NCI-H524 treated with DMSO at 0.1 percent for 48 hours (cell line): ENCODE measurements around the gene IGSF21.

ENCODE experiments used
- DNase-seq: peaks from one replicate; lab custom pipeline; 2025; lab: John Stamatoyannopoulos, UW

IGSF21 gene

GRCh38 chr1:18097206-18097605, 10.4 kb upstream of the IGSF21 start:
- DNase-seq, result no peak

GRCh38 chr1:18099026-18099425, 8.6 kb upstream of the IGSF21 start:
- DNase-seq, result no peak

GRCh38 chr1:18100060-18100459, 7.5 kb upstream of the IGSF21 start:
- DNase-seq, result no peak

GRCh38 chr1:18100491-18101063, 7.0 kb upstream of the IGSF21 start:
- no peak for DNase-seq

- no peak for DNase-seq
Observed at GRCh38 chr1:18101508-18101907, 6.1 kb upstream of the IGSF21 start.

- DNase-seq, result no peak
Observed at GRCh38 chr1:18103788-18104421, 3.7 kb upstream of the IGSF21 start.

- DNase-seq, result no peak
Observed at GRCh38 chr1:18104546-18105100, 3.0 kb upstream of the IGSF21 start.

- no peak for DNase-seq
Observed at GRCh38 chr1:18105196-18105595, 2.4 kb upstream of the IGSF21 start.

- no peak for DNase-seq
Observed at GRCh38 chr1:18108299-18109057, 880 bp downstream of the IGSF21 start.

- DNase-seq, result no peak
Observed at GRCh38 chr1:18109058-18109755, 1.6 kb downstream of the IGSF21 start.

- DNase-seq, result no peak
Observed at GRCh38 chr1:18109756-18110597, 2.4 kb downstream of the IGSF21 start.

- DNase-seq, result no peak
Observed at GRCh38 chr1:18110598-18110939, 3.0 kb downstream of the IGSF21 start.

GRCh38 chr1:18110968-18111367, 3.4 kb downstream of the IGSF21 start:
- DNase-seq, result no peak

GRCh38 chr1:18111605-18112297, 4.2 kb downstream of the IGSF21 start:
- no peak for DNase-seq

- DNase-seq, result peak; percentile 58
Observed at GRCh38 chr1:18112611-18113010, 5.0 kb downstream of the IGSF21 start.

- no peak for DNase-seq
Observed at GRCh38 chr1:18114726-18115410, 7.3 kb downstream of the IGSF21 start.

- DNase-seq, result no peak
Observed at GRCh38 chr1:18116777-18117176, 9.2 kb downstream of the IGSF21 start.

GRCh38 chr1:18118078-18118477, 10.5 kb downstream of the IGSF21 start:
- no peak for DNase-seq

- DNase-seq, result no peak
Observed at GRCh38 chr1:18118491-18118890, 10.9 kb downstream of the IGSF21 start.

- DNase-seq, result no peak
Observed at GRCh38 chr1:18119289-18119688, 11.7 kb downstream of the IGSF21 start.
